Lower lobe of right lung (tissue), 2 donors: ENCODE measurements around the gene P2RY13. TPM values are rescaled to one million over a fixed set of nuclear protein-coding genes. Genes with fewer than 3 reads are reported as not detected.
A peak's percentile ranks its signal among the peaks of the same experiment; 100 is the strongest.

Experiments
- ATAC-seq, 2 donors: fragments of 200-7000 bp; cut with Tn5 transposase; one replicate each; pipeline ENCODE4 v1.9.1; 2020 to 2022; ENCODE audit warnings: mild to moderate bottlenecking in 2 of 2, moderate library complexity in 2 of 2
- DNase-seq: peaks from one replicate; pipeline ENCODE4 v3.0.0-alpha.2; 2020
- H3K27ac ChIP-seq: fragments of 200-600 bp; one replicate; pipeline ENCODE4 v1.8.0; 2022
- H3K27me3 ChIP-seq: fragments of 200-600 bp; one replicate; pipeline ENCODE4 v1.8.0; 2022; ENCODE audit warnings: low read depth
- H3K36me3 ChIP-seq: fragments of 200-600 bp; one replicate; pipeline ENCODE4 v1.8.0; 2022; ENCODE audit warnings: mild to moderate bottlenecking
- H3K4me1 ChIP-seq: fragments of 200-600 bp; one replicate; pipeline ENCODE4 v1.8.0; 2022
- H3K4me3 ChIP-seq: fragments of 200-600 bp; one replicate; pipeline ENCODE4 v1.8.0; 2022; ENCODE audit warnings: mild to moderate bottlenecking
- H3K9me3 ChIP-seq: fragments of 200-600 bp; one replicate; pipeline ENCODE4 v1.8.0; 2022
- CTCF ChIP-seq: fragments of 200-600 bp; IDR thresholded peaks from one replicate; pipeline ENCODE4 v1.8.0; 2022; ENCODE audit warnings: antibody characterized with exemption, mild to moderate bottlenecking
- intact Hi-C: fragments of 100-400 bp; cut with DNase I; formaldehyde crosslinking; loops from one replicate; pipeline ENCODE4 v1.11.0; 2022
- total RNA-seq: library from RNA; stranded (reverse); fragmentation: NEBNext Ultra II Directional; extraction: Animal tissue kit (Norgen Biotek cat#: 25700); gene quantifications from one replicate; pipeline ENCODE4 v1.2.1, GENCODE V29; 2021
- donor health status: DM: no; HTN: yes; CAD: no; lungs with severe emphysema.

P2RY13 gene
- total RNA-seq, 1 donor from 2014 or later = 14.4 TPM

GRCh38 chr3:151305775-151306151 is 23.6 kb downstream of the P2RY13 start:
- Histone ChIP-seq H3K27me3 (no peaks in the 10 kb centered on the region), H3K4me1 (peaks cover 6% of the 10 kb centered on the region), H3K27ac (no peak overlapping the region), H3K4me3 (no peak overlapping the region), H3K9me3 (no peaks in the 10 kb centered on the region), H3K36me3 (no peaks in the 10 kb centered on the region)
- DNase-seq (no peak), ATAC-seq (no peak)
- no peak for TF ChIP-seq CTCF
- intact Hi-C loops = no loop called here

GRCh38 chr3:151305060-151305774 is 24.1 kb downstream of the P2RY13 start:
- intact Hi-C loops = no loop called here
- H3K4me3 ChIP-seq = no peak overlapping the region
- no peaks in the 10 kb centered on the region for H3K36me3 ChIP-seq
- TF ChIP-seq CTCF = no peak
- no peaks in the 10 kb centered on the region for H3K27me3 ChIP-seq
- H3K4me1 ChIP-seq = peaks cover 6% of the 10 kb centered on the region
- no peak overlapping the region for H3K27ac ChIP-seq
- peak; percentile 86 to 89 for ATAC-seq
- peak; percentile 61 for DNase-seq
- H3K9me3 ChIP-seq = no peaks in the 10 kb centered on the region

GRCh38 chr3:151303751-151304150 is 25.6 kb downstream of the P2RY13 start:
- peaks cover 6% of the 10 kb centered on the region for H3K4me1 ChIP-seq
- H3K27ac ChIP-seq = no peak overlapping the region
- DNase-seq (no peak), ATAC-seq (no peak)
- H3K36me3 ChIP-seq = no peaks in the 10 kb centered on the region
- TF ChIP-seq CTCF = no peak
- intact Hi-C loops = no loop called here
- no peaks in the 10 kb centered on the region for H3K27me3 ChIP-seq
- no peak overlapping the region for H3K4me3 ChIP-seq
- no peaks in the 10 kb centered on the region for H3K9me3 ChIP-seq

- Histone ChIP-seq H3K36me3 (no peaks in the 10 kb centered on the region), H3K27ac (no peak overlapping the region), H3K9me3 (no peaks in the 10 kb centered on the region), H3K27me3 (no peaks in the 10 kb centered on the region), H3K4me3 (no peak overlapping the region), H3K4me1 (peaks cover 6% of the 10 kb centered on the region)
- intact Hi-C loops = no loop called here
- TF ChIP-seq CTCF = no peak
- ATAC-seq = no peak
- DNase-seq = no peak
Observed at GRCh38 chr3:151301787-151302186, 27.6 kb downstream of the P2RY13 start.

GRCh38 chr3:151300539-151300938 is 28.8 kb downstream of the P2RY13 start:
- Histone ChIP-seq H3K27me3 (no peaks in the 10 kb centered on the region), H3K36me3 (no peaks in the 10 kb centered on the region), H3K4me1 (peaks cover 6% of the 10 kb centered on the region), H3K4me3 (no peak overlapping the region), H3K27ac (no peak overlapping the region), H3K9me3 (no peaks in the 10 kb centered on the region)
- TF ChIP-seq CTCF = no peak
- ATAC-seq = no peak
- intact Hi-C loops = no loop called here
- DNase-seq = no peak
